Left lung (tissue), 10 donors: ENCODE measurements around the gene PCDHGB3. TPM values are rescaled to one million over a fixed set of nuclear protein-coding genes. Genes with fewer than 3 reads are reported as not detected.
"Not testable (repeated sequence)": the region's sequence is repeated elsewhere in the genome, so short reads cannot be mapped to it uniquely, and the experiment has no call there.

ENCODE experiments used
- ATAC-seq: fragments of 200-7000 bp; cut with Tn5 transposase; one replicate; pipeline ENCODE4 v1.9.1; 2020; ENCODE audit warnings: moderate library complexity
- DNase-seq, 4 donors: peaks; one replicate each; pipeline ENCODE4 v3.0.0-alpha.2; 2013 to 2020
- H3K27ac ChIP-seq, 2 donors: fragments of 200-600 bp; sonication (generic) in 1 of 2; one replicate each; pipeline versions ENCODE4 v1.5.0 to v1.8.0; 2020 to 2021
- H3K27me3 ChIP-seq, 2 donors: fragments of 200-600 bp; sonication (generic) in 1 of 2; one replicate each; pipeline versions ENCODE4 v1.5.0 to v1.8.0; 2020 to 2021
- H3K36me3 ChIP-seq, 2 donors: fragments of 200-600 bp; sonication (generic) in 1 of 2; one replicate each; pipeline versions ENCODE4 v1.5.0 to v1.8.0; 2020 to 2021
- H3K4me1 ChIP-seq, 2 donors: fragments of 200-600 bp; one replicate each; pipeline ENCODE4 v1.8.0; 2021
- H3K4me3 ChIP-seq, 2 donors: fragments of 200-600 bp; sonication (generic) in 1 of 2; one replicate each; pipeline versions ENCODE4 v1.5.0 to v1.8.0; 2020 to 2021; ENCODE audit warnings: mild to moderate bottlenecking in 1 of 2
- H3K9me3 ChIP-seq, 2 donors: fragments of 200-600 bp; sonication (generic) in 1 of 2; one replicate each; pipeline versions ENCODE4 v1.5.0 to v1.8.0; 2020 to 2021
- CTCF ChIP-seq, 2 donors: fragments of 200-600 bp; sonication (generic) in 1 of 2; IDR thresholded peaks; one replicate each; pipeline versions ENCODE4 v1.5.0 to v1.8.0; 2021; ENCODE audit warnings: antibody characterized with exemption in 2 of 2
- intact Hi-C, 2 donors: fragments of 100-400 bp; cut with DNase I; formaldehyde crosslinking; loops; one replicate each; pipeline versions ENCODE4 v1.11.2 to v1.14.2; 2022
- polyA plus RNA-seq, 6 donors: library from polyadenylated mRNA; unstranded; fragments of 120-200 nt; gene quantifications; one replicate each; pipeline ENCODE4 v1.2.1, GENCODE V29; 2013; ENCODE audit not compliant: insufficient read length in 6 of 6
- total RNA-seq, 2 donors: library from RNA; stranded (reverse); fragmentation: NEBNext Ultra II Directional; extraction: Animal tissue kit (Norgen Biotek cat#: 25700); gene quantifications; one replicate each; pipeline ENCODE4 v1.2.1, GENCODE V29; 2021
- donor health status: DM: no; HTN: yes; CAD: no.
- donor health status: DM: no; HTN: no; CAD: no.

PCDHGB3 gene
- total and polyA plus RNA-seq, 8 donors = 1.5 to 3.4 (median 2.7) TPM

DNA sequence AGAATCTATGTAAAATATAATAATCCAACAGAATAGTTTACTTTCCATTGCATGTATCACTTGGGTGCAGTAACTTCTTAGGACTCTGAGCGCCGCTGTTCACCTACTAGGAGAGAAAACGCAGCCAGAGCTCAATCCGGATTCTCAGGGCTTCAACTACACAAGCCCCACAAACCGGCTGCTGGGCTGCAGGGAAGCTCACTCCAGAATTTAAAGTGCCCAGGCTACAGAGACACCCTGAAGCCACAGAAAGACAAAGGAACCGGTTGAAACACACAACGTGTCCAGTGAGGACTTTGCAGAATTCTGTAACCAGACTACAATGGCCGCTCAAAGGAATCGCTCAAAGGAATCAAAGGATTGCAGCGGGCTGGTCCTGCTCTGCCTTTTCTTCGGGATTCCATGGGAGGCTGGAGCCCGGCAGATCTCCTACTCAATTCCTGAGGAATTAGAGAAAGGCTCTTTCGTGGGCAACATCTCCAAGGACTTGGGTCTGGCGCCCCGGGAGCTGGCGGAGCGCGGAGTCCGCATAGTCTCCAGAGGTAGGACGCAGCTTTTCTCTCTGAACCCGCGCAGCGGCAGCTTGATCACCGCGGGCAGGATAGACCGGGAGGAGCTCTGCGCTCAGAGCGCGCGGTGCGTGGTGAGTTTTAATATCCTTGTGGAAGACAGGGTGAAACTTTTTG is 43.0 kb downstream of the PCDHGB3 start, which contains the start of gene PCDHGA10:
Gene PCDHGA10, plus strand, starts transcription at position 134 of the 686 bp plus-strand sequence. Its CDS starts 189 bp downstream, at position 323.
- ATAC-seq = peak; percentile 71
- Histone ChIP-seq H3K27me3 (peaks cover 25 to 94% of the 10 kb centered on the region in 2 donors), H3K27ac (no peak within 1 kb of the TSS), H3K4me3 (peak within 1 kb of the TSS in 1 of 2 donors; percentile 33), H3K36me3 (no peaks in the 10 kb centered on the region), H3K4me1 (peaks cover 0 to 5% of the 10 kb centered on the region in 2 donors), H3K9me3 (peaks cover 0 to 63% of the 10 kb centered on the region in 2 donors)
- peak; percentile 29 to 49 for TF ChIP-seq CTCF (IDR thresholded peaks at IDR 0.05)
- intact Hi-C loops = loop anchor here in 1 of 2 donors (10.0 kb wide), 2 partner anchors 112 to 152 kb away; no protein-coding TSS in a partner anchor
- peak in 2 of 4 donors; percentile 24 to 80 for DNase-seq

DNA sequence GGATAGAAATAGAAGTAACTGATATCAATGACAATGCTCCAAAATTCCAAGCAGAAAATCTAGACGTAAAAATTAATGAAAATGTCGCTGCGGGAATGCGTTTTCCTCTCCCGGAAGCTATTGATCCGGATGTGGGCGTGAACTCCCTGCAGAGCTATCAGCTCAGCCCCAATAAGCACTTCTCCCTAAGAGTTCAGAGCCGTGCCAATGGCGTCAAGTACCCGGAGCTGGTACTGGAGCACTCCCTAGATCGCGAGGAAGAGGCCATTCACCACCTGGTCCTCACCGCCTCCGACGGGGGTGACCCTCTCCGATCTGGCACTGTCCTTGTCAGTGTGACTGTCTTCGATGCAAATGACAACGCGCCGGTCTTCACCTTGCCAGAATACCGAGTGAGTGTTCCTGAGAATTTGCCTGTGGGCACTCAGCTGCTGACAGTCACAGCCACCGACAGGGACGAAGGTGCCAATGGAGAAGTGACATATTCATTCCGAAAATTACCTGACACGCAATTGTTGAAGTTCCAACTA is 43.6 kb downstream of the PCDHGB3 start:
- H3K4me3 ChIP-seq = peak overlapping the region in 1 of 2 donors; percentile 33
- intact Hi-C loops = loop anchor here in 1 of 2 donors (10.0 kb wide), 2 partner anchors 111 to 151 kb away; no protein-coding TSS in a partner anchor

GRCh38 chr5:141414548-141415274 is 44.7 kb downstream of the PCDHGB3 start:
- Histone ChIP-seq H3K9me3 (peaks cover 6 to 64% of the 10 kb centered on the region in 2 donors), H3K27me3 (peaks cover 31 to 94% of the 10 kb centered on the region in 2 donors)
- not testable (repeated sequence) for H3K27ac ChIP-seq, H3K4me1 ChIP-seq, H3K4me3 ChIP-seq, ATAC-seq, H3K36me3 ChIP-seq
- intact Hi-C loops = loop anchor here in 1 of 2 donors (10.0 kb wide), 2 partner anchors 110 to 150 kb away; no protein-coding TSS in a partner anchor
- DNase-seq = peak in 1 of 4 donors; percentile 58

More for the DNA sequence above, 43.6 kb downstream of the PCDHGB3 start:
- Histone ChIP-seq H3K9me3 (peaks cover 0 to 64% of the 10 kb centered on the region in 2 donors), H3K36me3 (no peaks in the 10 kb centered on the region), H3K27ac (no peak overlapping the region), H3K4me1 (peaks cover 0 to 5% of the 10 kb centered on the region in 2 donors), H3K27me3 (peaks cover 28 to 94% of the 10 kb centered on the region in 2 donors)
- ATAC-seq (no peak), DNase-seq (peak in 1 of 4 donors; percentile 48)
- TF ChIP-seq CTCF (IDR thresholded peaks at IDR 0.05) = no peak

DNA sequence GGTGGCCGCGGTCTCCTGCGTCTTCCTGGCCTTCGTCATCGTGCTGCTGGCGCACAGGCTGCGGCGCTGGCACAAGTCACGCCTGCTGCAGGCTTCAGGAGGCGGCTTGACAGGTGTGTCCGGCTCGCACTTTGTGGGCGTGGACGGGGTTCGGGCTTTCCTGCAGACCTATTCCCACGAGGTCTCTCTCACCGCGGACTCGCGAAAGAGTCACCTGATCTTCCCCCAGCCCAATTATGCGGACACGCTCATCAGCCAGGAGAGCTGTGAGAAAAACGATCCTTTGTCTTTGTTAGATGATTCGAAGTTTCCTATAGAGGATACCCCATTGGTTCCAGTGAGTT is 45.2 kb downstream of the PCDHGB3 start:
- intact Hi-C loops = loop anchor here in 1 of 2 donors (10.0 kb wide), 2 partner anchors 110 to 150 kb away; no protein-coding TSS in a partner anchor
- H3K4me1 ChIP-seq, H3K36me3 ChIP-seq, H3K4me3 ChIP-seq, H3K27ac ChIP-seq, ATAC-seq: not testable (repeated sequence)
- DNase-seq = peak in 1 of 4 donors; percentile 43
- Histone ChIP-seq H3K9me3 (peaks cover 7 to 64% of the 10 kb centered on the region in 2 donors), H3K27me3 (peaks cover 29 to 94% of the 10 kb centered on the region in 2 donors)

- H3K27me3 ChIP-seq = peaks cover 39 to 99% of the 10 kb centered on the region in 2 donors
- TF ChIP-seq CTCF (IDR thresholded peaks at IDR 0.05) = peak; percentile 62 to 67
Measured at GRCh38 chr5:141417494-141418172, 47.6 kb downstream of the PCDHGB3 start, which contains the start of gene PCDHGB7. Gene PCDHGB7 (plus strand): TSS chr5:141417677. CDS start chr5:141417860, 183 bp downstream.

More at GRCh38 chr5:141417494-141418172, 47.6 kb downstream of the PCDHGB3 start, which contains the start of gene PCDHGB7:
- peak within 1 kb of the TSS; percentile 19 to 44 for H3K4me3 ChIP-seq
- H3K36me3 ChIP-seq = not testable (repeated sequence)
- ATAC-seq = peak; percentile 97
- peaks cover 7 to 75% of the 10 kb centered on the region in 2 donors for H3K9me3 ChIP-seq
- DNase-seq = peak; percentile 42 to 92 (median 68)
- H3K4me1 ChIP-seq = peaks cover 3 to 10% of the 10 kb centered on the region in 2 donors
- peak within 1 kb of the TSS in 1 of 2 donors; percentile 7 for H3K27ac ChIP-seq
- intact Hi-C loops = loop anchor here in 1 of 2 donors (10.0 kb wide), 2 partner anchors 107 to 147 kb away; no protein-coding TSS in a partner anchor
